GM19193 (cell line): ENCODE results near the gene LSMEM2.

Experiments used
- POLR2A ChIP-seq: IDR thresholded peaks from 4 replicates; pipeline ENCODE4 v1.6.1; 2011; ENCODE audit not compliant: insufficient read depth, insufficient read length; ENCODE audit errors: extremely low read depth

Gene LSMEM2

DNA sequence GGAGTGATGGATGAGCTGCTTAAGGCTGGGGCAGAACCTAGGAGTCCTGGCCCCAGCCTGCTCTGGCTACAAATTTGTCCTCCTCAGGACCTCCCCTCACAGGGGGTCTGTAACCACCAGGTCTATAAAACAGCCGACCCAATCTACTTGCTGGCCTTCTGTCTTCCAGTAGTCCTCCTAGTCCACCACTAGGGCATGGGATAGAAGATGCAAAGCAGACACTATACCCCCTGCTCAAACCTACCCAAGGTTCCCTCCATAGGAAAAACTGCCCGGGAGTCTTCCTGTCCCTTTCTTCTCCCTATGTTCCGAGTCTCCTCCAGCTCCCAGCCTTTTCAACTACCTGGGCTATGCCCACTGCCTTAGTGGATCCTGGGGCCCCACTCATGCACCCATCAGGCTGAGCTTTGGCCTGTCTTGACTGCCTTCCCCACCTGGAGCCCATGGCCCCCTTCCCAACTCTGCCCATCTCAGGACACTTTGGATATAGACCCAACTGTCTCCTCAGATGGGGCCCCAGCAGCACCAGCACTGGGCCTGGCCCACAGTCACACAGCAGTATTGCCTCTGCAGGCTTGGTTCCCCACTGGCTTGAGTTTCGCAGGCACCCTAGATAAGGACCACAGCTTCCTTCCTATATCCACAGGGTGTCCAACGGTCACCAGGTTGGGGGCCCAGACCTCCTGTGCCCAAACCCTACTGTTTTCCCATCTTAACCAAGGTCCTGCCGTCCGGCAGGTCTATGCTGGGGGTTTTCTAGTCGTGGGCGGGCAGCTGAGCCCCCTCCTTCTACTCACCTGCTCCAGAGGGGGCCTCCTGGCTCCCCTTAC lies 19.2 kb downstream of the LSMEM2 start:
- TF ChIP-seq POLR2A, result no peak

DNA sequence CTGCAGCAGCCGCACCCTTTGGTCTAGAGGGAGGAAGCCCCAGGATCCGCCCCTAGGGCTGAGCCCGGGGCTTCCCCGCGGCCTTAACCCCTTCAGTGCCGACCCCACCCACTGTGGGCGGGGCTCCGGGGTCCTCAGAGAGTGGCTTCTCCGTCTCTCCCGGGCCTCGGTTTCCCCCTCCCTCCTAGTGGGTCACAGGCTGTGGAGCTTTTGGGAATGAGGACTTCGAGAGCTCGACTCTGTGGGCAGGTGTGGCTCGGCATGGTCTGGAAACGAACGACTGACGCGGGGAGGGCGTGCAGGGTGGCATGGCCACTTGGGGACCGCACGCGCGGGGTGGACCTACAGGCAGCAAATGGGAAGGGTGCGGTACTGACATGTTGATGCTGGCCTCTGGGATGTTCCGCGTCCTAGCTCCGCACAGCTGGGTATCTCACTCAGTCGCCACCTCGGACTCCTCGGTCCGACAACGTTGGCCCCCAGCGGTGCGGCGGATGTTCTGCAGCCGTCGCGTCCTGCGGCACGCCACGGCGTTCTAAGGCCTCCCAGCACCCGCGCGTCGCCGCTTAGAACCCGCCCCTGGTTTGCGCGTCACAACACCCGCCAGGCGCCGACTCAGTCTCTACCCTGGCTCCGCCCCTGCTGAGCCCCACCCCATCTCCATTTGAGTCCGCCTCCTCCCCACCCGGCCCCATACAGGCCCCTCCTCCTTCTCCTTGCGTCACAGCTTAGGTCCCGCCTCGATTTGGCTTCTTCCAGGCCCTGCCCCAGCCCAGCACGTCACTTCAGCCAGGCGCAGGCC lies 20.1 kb downstream of the LSMEM2 start, which contains the start of the genes HYAL3 and NAA80:
HYAL3 (minus strand) TSS at position 570 of the 802 bp plus-strand sequence. CDS start 3,803 bp downstream, outside the sequence.
NAA80 (minus strand) TSS at position 570 of the 802 bp plus-strand sequence. CDS start 1,942 bp downstream, outside the sequence.
- TF ChIP-seq POLR2A, result peak; percentile 92

DNA sequence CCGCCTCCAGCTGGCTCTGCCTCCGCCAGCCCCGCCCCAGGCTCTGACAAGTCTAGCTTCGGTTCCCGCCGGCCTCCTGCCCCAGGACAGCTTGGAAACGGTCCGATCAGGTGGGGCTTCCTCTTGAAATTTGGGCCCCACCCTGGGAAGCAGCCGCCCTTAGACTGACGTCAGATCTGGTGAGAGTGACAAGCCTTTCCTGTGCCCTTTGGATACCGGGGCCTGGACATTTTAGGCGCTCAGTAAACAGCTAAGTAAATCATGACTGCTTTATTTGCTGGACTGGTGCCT lies 20.7 kb downstream of the LSMEM2 start:
- no peak for TF ChIP-seq POLR2A

DNA sequence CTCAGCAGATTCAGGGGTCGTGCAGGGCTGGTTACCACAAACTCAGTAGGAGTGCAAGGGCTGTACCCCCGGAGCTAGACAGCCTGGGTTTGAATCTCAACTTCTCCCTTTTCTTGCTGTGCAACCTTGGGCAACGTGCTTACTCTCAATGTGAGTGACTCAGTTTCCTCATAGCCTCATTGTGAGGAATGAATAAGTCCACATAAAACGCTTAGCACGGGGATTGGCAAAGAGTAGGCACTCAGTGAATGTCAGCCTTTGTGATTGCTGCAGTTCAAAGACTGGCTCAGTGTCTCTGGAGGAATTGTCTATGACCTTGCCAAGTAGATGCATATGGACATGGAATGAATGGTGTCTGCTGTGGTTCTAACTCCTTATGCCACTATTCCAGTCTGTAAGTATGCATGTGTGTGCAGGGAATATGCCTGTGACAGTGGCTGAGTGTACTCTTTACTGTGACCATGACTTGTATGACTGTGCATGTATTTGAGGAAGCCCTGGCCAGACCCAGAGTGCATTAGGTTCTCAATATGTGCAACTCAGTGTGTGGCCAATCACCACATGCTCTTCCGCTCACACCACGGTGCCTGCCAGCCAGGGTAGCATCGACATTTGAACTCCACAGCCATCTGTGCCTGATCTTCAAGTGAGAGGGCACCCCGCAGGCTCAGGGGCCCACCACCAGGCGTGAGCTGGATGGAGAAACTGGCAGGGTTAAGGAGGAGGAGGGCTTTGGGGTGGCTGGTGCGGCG lies 21.2 kb downstream of the LSMEM2 start:
- no peak for TF ChIP-seq POLR2A

DNA sequence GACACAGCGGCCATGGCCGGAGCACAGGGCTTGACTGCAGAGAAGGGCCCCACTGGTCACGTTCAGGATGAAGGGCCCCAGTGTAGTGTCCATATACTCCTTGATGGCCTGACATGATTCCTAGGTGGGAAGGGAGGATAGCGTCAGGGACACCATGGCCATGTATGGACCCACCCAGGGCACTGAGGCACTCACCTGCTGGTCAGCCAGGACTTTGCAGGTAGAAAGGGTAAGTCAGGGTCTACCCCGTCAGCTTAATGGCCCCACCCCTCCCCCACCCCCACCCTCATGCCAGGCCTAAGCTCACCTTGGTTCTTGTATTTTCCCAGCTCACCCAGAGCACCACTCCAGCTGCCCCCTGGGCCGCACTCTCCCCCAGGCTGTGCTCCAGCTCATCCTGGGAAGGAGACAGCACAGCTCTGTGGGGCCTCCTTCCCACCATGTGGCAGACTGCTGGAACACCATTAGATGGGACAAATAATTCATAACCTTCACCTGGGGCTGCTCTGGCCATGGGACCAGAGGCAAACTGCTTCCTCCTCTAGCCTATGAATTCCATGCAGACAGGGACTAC lies 21.9 kb downstream of the LSMEM2 start:
- TF ChIP-seq POLR2A, result no peak

DNA sequence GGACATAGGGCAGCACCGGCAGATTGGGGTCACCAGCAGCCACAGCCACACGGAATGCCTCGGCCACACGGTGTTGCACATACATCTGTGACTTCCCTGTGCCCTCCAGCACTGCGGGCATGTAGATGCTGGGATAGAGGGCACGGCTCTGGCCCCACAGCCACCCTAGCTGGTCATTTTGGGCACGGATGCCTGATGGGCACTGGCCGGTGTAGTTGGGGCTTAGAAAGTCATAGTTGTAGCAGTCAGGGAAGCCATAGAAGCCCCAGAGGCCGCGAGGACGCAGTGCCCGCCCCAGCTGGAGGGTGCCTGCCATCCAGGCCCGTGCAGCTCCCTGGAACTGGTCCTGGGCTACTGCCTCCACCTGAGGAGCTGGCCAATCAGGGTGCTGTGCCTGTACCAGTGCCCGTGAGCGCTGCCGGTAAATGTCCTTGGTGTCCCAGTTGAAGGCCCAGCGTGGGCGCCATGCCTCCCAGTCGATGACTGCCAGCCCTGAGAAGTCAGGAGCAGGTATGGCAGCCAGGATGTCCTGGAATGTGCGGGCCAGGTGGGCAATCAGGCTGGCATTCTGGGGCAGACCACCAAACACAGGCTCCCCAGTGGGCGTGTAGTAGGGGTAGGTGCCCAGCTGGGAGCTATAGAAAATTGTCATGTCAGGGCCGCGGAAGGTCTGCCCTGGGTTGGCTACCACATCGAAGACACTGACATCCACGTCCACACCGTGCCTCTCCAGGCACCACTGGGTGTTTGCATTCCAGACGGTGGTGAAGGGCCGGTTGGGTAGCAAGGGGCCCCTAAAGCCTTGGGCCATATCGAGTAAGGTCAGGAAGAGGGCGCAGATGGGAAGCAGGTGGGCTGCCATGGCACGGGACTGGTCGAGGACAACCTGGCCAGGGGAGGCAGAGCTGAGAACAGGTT lies 23.5 kb downstream of the LSMEM2 start:
- TF ChIP-seq POLR2A, result no peak

DNA sequence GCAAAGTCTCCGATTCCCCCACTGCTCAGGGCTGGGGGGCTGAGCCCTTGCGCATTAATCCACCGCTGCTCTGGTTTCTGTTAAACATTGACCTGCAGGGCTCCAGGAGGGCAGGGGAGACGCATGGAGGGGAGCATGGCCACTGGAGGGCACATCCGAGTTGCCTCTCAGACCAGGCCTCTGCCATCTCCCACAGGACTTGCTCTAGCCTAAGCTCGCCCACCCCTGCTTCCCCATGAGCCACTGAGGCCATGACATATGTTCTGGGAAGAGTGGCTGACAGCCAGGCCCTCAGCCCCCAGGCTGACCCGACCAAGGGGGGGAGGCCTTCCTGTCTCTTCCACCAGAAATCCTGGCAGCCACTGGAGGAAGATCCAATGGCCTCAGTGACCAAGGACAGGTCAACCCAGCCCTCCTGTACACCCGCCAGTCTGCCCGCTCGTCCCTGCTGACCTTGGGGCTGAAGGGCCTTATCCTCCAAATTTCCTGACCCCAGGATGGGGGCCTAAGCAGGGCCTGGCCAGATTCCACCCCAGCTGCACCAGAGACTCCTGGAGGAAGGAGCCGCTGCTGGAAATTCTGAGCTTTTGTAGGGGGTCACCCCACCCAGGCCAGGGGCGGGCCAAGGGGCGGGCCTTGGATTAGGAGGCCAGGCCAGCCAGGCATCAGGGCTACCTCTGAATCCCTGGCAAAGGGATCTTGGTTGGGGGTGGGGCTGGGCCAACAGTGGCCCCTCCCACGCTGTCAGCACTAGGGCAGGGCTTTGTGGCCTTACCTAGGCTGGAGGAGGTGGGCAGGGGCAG lies 24.3 kb downstream of the LSMEM2 start, which contains the start of gene HYAL1:
HYAL1 (minus strand) TSS at position 562 of the 803 bp plus-strand sequence. CDS start 618 bp downstream, outside the sequence.
- TF ChIP-seq POLR2A, result no peak

DNA sequence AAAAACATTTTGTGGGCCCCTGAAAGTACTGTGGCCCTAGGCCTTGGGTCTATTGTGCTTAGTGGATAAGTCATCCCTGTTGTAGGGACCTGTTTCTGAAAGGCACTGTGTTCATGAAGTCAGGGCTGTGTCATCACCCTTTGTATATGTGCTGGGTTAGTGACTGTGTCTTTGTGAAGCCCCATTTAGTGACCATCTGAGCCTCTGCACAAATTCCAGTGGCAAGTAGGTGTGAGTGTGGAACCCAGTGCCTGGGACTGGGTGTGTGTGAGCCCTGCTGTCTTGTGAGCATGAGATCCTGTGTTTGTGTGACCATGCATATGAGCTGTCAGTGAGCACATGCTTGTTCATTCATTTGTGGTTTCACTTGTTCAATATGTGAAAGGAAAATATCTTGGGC lies 25.7 kb downstream of the LSMEM2 start:
- no peak for TF ChIP-seq POLR2A

DNA sequence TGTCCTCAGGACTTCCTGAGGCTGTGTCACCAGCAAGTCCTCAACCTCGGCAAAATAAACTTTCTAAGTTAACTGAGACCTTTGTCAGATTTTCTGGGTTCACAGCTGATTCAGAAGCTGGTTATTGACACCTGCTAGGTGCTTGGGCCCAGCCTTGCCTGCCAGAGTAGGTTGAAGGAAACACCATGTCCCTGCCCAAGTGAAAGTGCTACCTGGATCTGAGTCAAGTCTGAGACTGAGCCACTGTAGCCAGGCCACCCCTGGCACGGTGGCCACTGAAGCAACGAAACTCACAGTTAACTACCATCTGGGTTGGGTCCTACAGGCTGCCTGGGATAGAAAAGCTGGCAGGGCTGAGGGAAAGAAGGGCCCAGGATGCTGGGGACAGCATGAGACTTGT lies 35.5 kb downstream of the LSMEM2 start:
- no peak for TF ChIP-seq POLR2A

DNA sequence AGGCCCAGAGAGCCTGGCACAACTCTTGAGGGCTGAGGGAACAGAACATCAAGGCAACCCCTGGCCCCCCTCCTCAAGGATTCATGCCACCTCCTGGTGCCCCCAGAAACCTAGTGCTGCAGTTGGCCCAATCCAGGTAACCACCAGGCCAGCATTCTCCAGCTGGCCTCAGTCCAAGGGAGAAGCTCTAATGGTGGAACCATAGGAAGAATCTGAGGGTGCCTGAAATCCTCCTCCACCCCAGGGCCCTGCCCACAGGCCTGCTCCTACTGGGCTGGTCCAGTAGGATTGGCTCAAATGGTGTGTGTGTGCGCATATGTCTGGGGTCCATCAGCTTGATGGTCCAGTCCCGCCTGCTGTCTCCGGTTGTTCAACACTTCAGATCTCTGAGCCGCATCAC lies 35.9 kb downstream of the LSMEM2 start:
- no peak for TF ChIP-seq POLR2A

DNA sequence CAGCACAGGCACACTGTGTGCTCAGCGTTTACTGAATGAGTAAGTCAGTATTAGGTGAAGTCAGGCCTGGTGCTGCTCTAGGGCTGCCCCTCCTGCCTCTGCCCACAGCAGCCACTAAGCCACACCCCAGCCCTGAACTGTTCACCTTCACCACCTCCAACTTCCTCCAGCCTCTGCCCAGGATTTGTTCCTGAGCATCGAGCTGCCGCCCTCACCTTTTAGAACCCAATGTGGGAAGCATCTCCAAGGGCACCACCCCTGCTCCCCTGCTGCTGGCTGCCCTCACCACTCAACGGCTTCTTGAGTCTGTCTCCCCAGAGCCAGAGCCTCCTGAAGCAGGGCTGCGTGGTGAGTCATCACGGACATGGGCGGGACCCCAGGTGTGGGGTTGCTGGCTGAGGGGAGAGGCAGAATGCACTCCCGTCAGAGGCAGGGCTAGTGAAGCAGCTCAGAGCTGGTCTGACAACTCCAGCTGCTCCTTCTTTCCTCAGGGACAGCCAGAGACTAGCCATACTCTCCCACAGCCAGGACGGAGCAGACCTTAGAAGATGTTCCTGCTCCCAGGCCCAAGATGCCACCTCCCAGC lies 37.9 kb downstream of the LSMEM2 start:
- TF ChIP-seq POLR2A, result no peak

DNA sequence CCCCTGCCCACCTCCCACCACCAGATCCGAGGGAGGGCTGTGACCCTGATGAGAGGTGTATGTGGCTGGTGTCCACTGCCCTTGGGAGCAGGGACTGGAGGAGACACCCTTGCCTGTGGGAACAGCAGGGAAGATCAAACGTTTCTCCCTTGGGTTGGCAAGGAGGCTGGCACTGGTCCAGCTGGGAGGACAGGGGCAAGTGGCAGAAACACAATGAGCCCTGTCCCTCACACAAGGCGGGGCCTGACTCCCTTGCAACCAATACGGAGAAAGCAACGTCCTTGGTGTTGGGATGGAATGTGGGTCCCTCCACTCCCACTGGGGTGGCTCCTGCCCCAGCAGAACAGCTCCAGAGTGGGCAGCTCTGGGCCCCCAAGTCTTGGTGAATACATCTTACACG lies 38.4 kb downstream of the LSMEM2 start:
- no peak for TF ChIP-seq POLR2A

DNA sequence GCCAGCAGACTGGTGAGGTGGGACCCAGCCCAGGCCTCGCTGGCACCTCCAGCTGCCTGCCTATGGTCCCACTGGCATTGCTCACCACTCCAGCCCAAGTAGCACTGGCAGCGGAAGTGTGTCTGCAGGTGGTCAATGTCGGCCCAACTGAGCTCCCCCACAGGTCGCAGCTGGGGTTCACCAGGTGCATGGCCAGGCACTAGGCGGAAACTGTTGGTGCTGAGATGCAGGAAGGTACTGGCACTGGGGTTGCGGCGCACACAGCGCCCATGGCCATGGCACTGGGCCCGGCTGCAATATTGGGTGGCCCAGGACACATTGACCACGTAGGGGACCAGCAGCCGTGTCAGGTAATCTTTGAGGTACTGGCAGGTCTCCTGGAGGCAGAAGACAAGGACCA lies 39.3 kb downstream of the LSMEM2 start:
- no peak for TF ChIP-seq POLR2A

DNA sequence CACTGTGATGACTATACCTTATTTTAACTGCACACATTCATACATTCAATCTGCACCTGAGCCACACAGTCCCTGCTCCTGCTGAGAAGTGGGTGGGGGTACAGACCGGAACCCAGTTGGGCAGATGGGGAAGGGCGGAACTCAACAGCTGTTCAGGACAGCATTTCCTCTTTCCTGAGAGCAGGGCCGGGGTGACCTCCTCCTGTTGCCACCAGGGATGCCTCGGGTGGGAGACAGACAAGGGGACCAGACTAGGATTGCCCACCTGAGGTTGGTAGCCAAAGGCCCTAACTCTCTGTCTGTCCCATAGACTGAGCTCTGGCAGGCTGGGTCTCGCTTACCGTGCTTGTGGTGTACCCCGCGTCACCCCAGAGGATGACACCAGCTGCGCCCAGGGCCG lies 39.7 kb downstream of the LSMEM2 start:
- TF ChIP-seq POLR2A, result no peak
